HCEC 1CT (cell line): Measurements from ENCODE around the gene SPPL3.
"Not testable (repeated sequence)": the region's sequence is repeated elsewhere in the genome, so short reads cannot be mapped to it uniquely, and the experiment has no call there.

Experiments
- DNase-seq: peaks from one replicate; pipeline ENCODE4 v3.0.0-alpha.2; 2017

Gene SPPL3

DNA sequence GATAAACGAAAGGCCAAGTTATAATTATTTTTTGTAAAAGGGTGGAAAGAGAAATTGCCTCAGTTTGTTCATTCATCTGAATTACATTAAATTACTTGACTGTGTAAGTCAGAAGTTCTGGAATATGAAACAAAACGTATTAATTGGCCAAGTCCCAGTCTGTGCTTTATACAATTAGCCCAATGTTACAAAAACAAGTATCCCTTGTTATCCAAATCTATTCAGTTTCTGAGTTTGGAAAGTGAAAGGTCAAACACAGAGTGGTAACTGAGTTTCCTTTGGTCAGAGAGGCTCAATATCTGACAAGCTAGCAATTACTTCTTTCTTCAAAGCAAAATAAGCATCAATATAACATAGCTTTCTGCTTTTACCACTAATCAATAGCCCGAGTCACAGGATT lies 62.6 kb downstream of the SPPL3 start:
- DNase-seq, result no peak

DNA sequence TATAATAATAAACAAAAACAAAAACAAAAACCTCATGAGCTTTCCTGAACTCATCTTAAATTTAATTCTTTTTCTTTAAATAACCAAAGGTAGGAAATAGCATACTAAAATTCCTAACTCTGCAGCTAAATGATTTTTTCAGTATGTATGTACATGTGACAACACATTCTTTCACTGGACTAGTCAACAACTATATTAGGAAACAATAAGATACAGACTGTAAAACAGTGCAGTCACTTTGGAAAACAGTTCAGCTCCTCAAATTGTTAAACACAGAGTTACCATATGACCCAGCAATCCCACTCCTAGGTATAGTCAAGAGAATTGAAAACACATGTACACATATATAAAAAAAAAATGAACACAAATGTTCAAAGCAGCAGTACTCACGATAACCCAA lies 64.7 kb downstream of the SPPL3 start:
- no peak for DNase-seq

DNA sequence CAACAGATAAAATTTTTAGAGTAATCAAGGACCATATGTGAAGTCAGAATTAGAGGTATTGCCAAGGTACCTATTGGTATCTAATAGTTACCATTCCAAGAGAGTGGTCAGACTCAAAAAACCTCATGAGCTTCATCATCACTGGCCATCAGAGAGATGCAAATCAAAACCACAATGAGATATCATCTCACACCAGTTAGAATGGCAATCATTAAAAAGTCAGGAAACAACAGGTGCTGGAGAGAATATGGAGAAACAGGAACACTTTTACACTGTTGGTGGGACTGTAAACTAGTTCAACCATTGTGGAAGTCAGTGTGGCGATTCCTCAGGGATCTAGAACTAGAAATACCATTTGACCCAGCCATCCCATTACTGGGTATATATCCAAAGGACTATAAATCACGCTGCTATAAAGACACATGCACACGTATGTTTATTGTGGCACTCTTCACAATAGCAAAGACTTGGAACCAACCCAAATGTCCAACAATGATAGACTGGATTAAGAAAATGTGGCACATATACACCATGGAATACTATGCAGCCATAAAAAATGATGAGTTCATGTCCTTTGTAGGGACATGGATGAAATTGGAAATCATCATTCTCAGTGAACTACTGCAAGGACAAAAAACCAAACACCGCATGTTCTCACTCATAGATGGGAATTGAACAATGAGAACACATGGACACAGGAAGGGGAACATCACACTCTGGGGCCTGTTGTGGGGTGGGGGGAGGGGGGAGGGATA lies 65.4 kb downstream of the SPPL3 start:
- DNase-seq, result not testable (repeated sequence)

DNA sequence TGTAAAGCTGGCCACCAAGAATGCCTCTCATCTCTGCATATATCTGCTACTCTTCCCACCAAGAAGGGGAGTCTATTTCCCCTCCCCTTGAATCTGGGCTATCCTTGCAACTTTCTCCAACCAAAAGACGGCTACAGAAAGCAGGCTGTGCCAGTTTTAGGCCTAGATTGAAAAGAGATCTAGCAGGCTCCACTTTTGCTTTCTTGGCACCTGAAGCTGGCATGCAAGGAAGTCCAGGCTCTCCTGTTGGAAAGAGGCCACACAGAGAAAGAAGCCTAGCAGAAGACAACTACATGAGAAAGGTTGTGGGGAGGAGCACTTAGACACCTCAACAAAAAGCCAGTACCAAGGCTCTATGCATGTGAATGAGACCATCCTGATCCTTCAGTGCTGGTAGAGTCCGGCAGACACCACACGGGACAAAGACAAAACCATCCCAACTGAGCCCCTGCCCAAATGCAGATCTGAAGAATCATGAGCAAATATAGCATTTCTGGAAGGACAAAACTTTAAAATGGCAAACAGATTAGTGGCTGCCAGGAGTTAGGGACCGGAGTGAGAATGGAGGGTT lies 68.0 kb downstream of the SPPL3 start:
- no peak for DNase-seq

DNA sequence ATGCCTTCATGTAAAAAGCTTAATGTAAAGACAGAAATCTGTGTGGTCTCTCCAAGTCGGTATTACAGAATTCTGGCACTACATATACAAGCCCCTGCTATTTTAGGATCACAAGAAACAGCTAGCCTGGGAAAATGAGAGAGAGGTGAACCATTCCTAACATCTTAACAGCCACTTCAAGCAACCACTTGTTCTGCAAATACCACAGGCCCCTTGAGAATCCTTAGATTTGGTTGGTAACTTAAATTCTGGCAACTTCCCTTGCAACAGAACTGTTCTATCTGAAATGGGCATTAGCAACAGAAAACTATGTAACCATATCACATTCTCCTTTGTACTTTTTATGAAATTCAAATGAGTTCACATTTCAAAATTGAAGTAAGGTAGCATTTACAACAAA lies 68.5 kb downstream of the SPPL3 start:
- DNase-seq, result no peak

DNA sequence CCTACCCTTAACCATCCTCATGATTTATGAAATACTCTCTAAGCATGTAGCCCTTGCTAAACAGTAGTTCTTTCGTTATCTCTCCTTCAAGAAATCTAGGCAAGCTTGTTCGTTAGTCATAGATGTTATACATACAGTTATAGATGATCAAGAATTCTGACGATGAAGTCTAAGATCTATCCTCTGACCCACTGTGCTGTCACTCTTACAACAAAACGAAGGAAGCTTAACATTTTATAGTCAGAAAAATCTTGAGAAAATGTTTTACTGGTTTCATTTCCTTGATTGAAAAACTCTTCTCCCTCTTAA lies 68.9 kb downstream of the SPPL3 start:
- peak; percentile 28 for DNase-seq

DNA sequence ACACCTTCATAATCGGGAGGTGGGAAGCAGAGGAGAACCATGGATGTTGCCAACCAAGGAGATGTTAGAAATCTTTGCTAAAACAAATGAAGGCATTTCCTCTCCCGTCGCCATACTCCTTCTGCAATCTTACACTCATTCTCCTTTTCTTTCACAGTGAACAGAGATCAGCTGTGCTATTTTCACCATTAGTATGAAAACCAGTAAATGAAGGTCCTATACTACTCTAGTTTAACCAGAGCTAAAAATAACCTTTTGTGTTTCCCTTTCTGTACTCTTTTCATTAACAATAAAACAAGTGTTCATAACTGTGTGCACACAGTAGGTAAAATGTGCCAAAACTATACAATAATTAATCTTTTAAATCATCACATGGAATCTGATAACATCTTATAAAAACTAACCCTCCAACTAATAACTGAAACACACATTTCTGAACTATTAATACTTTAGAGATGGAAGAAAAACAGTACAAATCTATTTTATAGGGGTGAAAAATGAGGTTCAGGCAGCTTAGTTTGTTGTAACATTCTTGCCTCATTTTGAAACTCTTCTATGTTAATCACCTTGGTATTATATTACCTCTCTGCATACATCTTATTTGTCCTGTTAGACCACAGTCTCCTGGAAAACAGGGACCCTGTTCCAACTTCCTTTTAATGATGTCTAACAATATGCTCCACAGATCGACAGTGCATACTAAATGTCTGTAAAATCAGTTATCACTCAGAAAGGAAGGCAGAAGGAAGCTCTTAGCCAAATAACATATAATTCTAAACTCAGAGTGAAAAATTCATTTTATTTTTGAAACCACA lies 69.5 kb downstream of the SPPL3 start:
- DNase-seq, result no peak

DNA sequence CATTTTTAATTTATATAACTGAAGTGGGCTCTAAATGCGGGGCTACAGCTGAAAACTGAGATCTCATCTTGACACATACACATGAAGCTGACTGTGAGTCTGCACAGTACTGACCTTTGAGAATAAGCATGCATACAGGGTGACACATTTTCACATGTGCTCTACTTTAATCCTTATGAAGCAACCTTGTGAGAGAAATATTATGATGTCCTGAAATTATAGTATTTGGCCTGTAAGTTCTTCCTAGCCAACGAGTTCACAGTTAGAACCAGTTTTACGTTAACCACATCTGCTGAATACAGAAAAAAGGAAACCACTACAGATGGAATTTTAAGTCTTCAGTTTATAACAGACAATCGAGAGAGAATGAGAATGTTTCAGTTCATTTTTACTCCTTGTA lies 70.3 kb downstream of the SPPL3 start:
- DNase-seq, result peak; percentile 74

DNA sequence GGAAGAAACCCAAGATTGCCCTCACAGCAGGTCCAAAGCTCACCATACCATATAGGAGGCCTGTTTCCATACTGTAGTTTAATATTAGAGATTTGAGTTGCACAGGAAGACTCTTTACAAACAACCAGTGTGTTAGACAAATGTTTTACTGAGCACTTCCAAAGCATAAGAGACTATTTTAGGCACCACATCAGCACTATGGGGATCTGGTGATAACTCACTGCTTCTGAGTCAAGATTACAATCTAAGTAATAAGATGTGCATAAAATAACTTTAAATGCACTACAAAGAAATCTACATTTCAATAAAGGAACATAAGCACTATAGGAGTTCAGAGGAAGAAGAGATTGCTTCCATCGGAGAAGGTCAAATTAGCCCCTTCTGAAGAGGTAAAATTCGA lies 71.4 kb downstream of the SPPL3 start:
- DNase-seq, result no peak

DNA sequence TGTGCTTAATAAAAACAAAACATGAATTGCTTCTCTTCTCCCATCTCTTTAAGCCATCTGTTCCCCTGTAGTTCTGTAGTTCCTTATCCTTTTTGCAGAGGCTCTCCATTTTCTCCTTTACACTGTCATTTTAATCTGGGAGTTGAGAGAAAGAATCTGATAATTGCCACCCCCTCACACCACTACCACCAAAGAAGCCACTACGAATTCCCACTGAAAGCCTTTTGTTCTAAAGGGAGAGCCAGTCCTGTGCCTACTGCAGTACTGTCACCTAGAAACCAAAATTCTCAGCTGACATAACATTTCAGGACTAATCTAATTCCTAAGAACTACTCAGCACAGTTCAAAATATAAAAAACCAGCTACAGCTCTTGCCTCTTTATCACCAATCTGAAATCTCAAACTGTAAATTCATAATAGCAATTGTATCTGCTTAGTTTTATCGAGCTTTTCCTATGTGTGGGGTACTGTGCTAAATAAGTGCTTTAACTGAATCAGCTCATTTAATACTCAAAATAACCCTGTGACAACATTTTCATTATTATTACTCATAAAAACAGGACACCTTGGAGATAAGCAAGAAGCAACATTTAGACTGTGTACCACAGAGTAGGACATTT lies 72.4 kb downstream of the SPPL3 start:
- DNase-seq, result no peak

DNA sequence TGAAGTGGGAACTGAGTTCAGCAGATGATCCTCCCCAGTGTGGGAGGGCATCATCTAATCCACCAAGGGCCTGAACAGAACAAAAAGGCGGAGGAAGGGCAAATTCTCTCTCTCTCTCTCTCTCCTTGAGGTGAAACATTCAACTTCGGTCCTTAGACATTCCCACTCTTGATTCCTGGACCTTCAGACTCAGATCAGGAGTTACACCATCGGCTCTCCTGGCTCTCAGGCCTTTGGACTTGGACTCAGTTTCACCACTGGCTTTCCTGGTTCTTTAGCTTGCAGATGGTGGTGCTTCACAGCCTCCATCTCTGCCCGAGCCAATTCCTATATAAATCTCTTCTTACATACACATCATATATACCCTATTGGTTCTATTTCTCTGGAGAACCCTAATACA lies 73.2 kb downstream of the SPPL3 start:
- DNase-seq, result no peak

DNA sequence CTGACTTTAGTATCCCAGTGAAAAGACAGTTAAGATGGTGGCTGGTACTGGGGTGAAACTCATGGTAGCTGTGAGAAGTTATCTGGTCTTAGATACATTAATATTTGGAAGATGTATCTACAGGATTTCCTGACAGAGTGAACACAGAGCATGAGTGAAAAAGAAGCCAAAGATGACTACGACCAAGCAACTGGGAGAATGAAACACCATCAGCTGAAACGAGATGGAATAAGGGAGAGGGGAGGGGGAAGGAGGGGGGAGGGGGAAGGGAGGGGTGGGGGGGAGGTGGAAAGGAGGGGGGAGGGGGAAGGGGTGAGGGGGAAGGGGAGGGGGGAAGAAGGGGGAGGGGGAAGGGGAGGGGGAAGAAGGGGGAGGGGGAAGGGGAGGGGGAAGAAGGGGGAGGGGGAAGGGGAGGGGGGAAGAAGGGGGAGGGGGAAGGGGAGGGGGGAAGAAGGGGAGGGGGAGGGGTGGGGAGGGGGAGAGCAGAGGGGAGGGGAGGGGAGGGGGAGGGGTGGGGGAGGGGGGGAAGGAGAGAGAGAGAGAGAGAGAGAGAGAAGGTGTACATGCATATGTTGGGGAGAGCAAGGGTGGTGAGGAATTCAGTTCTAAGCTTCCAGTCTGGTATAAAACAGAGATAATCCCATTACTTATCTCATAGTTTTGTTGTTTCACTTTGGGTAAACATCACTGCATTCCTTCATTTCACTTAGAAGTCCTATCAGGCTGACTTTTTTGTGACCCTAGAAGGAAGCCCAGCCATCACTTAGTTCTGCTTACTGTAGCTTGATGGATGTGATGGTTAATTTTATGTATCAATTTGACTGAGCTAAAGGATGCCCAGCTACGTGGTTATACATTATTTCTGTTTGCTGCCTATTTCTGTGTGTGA lies 73.9 kb downstream of the SPPL3 start:
- no peak for DNase-seq

DNA sequence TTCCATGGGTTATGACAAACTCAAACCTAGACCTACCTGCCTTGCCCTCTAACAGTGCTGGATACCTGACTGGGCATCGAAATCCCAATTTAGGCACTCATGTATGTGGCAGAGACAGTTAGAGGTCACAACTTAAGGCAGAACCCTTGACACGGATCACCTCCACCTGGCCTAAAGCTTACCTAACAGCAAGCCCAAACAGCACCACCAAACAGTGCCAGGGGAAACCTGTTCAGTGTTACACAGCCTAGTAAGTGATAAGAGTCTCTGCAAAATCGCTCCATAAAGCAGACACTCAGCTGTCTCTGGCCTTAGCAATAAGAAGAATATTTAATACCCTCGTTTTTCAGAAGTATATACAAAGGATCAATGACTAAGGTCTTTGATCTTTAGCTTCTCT lies 77.8 kb downstream of the SPPL3 start:
- DNase-seq, result no peak

DNA sequence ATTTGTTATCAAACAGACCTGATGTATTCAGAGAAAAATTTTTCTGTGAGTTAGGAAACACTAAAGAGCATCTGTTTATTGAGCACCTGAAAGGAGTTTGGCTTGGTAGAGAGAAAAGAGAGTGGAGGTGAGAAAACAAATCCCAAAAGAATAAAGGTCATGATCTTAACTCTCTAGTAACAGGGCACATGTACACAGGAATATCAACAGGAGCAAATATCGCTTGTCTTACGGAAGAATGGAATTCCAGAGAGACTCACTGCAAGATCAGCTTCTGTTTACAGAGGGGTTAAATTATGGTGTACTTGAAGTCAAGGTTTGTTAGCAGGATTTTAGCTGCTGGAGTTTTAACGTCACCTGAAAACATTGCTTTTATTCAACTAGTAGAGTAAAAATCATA lies 78.8 kb downstream of the SPPL3 start:
- no peak for DNase-seq

DNA sequence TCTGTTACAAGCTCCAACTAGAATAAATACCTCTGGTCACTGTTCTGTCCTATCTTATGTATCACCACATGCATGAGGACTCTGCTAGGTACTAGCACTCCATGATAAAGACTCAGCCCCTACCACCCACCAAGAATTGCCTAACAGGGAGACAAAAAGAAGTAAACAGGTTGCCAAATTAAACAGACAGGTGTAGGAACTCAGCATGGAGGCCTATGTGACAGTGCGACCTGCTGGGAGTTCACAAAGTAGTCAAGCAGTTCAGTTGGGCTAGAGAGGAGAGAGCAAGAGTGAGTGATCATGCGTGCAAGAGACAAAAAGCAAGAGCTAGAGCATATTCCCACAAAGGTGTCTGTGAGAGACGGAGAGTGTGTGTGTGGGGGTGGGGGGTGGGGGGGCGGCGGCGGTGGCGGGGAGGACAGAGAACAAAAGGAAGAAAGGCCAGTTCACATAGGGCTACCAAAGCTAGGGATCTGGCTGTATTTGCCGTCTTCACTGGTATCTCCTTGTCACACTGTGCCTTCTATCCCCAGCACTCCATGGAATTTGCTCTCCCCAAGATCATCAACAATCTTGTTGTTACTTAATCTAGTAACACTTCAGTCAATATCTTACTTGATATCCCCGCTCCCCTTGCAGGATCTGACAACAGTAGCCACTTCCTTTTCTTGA lies 81.2 kb downstream of the SPPL3 start:
- DNase-seq, result no peak

DNA sequence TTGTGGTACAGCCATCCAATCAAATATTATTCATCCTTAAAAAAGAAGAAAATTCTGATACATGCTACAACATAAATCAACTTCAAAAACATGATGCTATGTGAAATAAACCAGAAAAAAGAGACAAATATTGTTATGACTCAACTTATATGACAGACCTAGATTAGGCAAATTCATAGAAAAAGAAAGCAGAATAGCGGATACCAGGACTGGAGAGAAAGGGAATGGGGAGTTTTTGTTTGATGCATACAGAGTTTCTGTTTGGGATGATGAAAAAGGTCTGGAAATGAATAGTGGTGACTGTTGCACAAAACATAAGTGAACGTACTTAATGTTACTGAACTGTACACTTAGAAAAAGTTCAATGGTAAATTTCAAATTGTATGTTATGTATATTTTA lies 82.3 kb downstream of the SPPL3 start:
- DNase-seq, result no peak

DNA sequence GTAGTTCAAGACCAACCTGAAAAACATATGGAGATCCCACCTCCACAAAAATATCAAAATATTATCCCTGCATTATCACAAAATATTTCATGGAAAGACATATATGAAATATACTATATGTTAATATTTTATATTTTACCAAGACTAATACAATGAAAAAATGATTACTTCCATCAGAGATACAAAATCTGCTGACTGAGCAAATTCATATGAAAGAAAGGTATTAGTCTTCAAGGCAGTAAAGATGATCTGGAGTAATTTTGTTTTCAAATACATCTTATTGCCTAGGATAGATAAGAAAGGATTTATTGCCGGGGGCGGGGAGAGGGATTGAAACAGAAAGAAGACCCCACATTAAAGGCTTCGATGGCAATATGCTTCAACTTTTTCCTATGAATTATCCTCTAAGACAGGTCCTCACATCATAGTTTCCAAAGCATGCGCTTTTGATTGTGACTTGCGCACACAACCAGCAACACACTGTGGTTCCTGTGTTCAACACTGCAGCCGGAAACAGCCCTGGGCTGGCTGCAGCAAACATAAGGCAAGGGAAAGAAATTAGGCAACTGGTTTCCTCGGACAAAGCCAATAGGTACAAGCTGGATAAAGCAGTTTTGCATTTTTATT lies 83.2 kb downstream of the SPPL3 start:
- DNase-seq, result no peak

DNA sequence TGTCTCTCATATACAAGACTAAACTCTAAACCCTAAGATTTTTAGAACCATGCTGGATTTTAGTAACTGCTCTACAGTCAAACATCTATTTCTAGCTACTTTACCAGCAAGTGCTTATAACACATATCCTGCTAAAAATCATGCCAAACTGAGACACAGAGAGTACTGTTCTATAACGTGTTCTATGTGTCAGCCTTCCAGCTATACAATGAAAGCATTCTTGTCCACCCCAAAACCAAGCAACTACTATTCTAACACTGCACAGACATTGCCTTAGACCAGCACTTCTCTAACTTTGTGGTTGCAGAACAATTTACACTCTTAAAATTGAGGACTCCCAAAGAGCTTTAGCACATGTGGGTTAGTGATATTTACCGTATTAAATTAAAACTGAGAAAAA lies 85.7 kb downstream of the SPPL3 start:
- no peak for DNase-seq

DNA sequence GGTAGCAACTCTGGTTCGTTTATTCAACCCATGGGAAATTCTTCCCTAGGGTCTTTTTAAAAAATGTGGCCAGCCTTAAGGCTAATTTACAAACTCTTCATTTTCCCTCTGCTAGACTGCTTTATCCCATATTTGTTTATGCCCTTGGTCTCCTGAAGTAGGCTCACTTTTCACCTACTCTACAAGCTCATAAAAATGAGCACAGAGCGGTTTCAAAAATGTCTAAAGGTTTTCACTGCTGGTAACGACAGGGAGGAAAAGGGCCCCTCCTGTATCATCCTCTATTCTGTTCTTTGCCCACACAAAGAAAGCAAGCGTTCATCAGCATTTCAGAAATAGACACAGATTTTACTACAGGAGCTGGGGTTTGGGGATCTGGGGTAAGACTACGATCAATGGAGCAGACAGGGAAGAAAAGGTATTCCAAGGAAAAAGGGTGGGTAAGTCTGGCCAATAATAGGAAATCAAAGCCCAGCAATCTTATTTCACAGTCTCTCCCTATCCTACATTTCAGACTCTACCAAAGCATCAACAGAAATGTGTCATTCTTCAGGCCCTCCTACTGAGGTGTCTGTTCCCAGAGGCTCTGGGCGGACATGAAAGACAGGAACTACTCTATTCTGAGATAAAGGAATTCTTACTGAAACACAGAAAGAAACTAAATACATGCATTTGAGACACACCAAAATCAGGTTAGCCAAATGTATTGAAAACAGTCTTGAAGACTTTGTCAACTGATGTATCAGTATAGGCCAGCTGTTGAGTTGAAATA lies 86.4 kb downstream of the SPPL3 start:
- no peak for DNase-seq

DNA sequence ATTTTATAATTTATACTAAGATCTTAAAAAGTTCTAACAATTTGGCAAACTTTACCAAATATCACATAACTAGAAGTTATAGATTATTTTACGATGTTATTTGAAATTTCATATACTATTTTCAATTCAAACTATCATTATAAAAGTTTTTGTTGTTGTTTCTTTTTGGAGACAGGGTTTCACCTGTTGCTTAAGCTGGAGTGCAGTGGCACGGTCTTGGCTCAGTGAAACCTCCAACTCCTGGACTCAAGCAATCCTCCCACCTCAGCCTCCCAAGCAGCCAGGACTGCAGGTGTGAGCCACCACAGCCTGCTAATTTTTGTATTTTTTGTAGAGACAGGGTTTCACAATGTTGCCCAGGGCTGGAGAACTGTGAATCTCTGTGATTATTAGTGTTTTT lies 87.8 kb downstream of the SPPL3 start:
- no peak for DNase-seq

DNA sequence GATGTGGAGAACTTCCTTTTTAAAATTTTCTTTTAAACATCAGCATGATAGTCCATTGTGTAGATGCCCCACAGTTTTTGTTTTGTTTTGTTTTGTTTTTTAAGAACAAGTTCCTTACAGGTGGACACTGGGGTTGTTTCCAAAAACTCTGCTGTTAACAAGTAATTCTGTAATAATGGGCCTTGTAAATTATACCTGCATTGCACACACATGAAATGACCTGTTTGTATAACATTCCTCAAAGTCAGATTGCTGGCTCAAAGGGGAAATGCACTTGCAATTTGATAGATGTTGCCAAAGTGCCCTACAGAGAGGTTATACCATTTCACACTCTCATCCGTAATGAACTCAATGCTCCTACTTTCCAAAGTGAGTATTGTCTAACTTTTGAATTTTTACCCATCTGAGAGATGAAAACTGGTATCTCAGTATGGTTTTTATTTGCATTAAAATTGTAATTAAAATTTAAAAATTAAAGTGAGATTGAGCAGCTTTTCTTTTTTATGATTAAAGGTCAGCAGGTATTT lies 89.2 kb downstream of the SPPL3 start:
- DNase-seq, result no peak
